HCT116 (cell line): ENCODE measurements around the gene EIPR1. TPM values are rescaled to one million over a fixed set of nuclear protein-coding genes. Genes with fewer than 3 reads are reported as not detected.

Source experiments
- ATAC-seq: fragments of 200-7000 bp; cut with Tn5 transposase; 2 replicates; pipeline ENCODE4 v1.9.1; 2020; ENCODE audit warnings: mild to moderate bottlenecking, moderate library complexity
- BruUV-seq: library from RNA; stranded (reverse); fragments of 400-500 nt; replicated peaks from 2 replicates; lab custom pipeline; 2021; lab: Mats Ljungman, UMichigan
- CTCF ChIA-PET: fragments of 300-600 bp; sonication (Branson Sonifier 250); formaldehyde crosslinking; loops from one replicate; lab custom pipeline; 2021; ENCODE audit warnings: antibody characterized with exemption; lab: Charles Lee
- POLR2A ChIA-PET: fragments of 300-600, 350-600 bp; sonication (Branson Sonifier 250); formaldehyde crosslinking; loops from one replicate; lab custom pipeline; 2021; ENCODE audit warnings: antibody characterized with exemption; lab: Charles Lee
- RAD21 ChIA-PET, 2 experiments: fragments of 300-600 bp; sonication (Branson Sonifier 250); formaldehyde crosslinking; loops; one replicate each; lab custom pipeline; 2023; ENCODE audit warnings: low total read pairs in 2 of 2; ENCODE audit not compliant: uncharacterized antibody in 2 of 2, unreplicated experiment in 2 of 2, low non-redundant PET in 1 of 2; lab: Charles Lee
- DNase-seq: peaks from one replicate; pipeline ENCODE4 v3.0.0-alpha.2; 2010; ENCODE audit warnings: low read depth, low spot score
- H2AFZ ChIP-seq: fragments of 200-600 bp; shearing (Covaris generic), sonication (generic); 2 replicates; pipeline ENCODE4 v1.6.1; 2017; ENCODE audit warnings: low read depth, mixed run types, mixed read lengths, antibody characterized with exemption, low read length; ENCODE audit not compliant: poor library complexity, severe bottlenecking
- H3K27ac ChIP-seq: 2 replicates; pipeline ENCODE4 v1.5.1; 2012; ENCODE audit warnings: low read depth, low read length
- H3K27me3 ChIP-seq: fragments of 200-600 bp; sonication (generic); 2 replicates; pipeline ENCODE4 v1.6.1; 2016; ENCODE audit warnings: mixed run types, low read length, mixed read lengths; ENCODE audit not compliant: insufficient read depth
- H3K36me3 ChIP-seq, 2 experiments: fragments of 200-500 bp in 1 of 2; fragments of 200-600 bp in 1 of 2; sonication (Bioruptor generic) in 1 of 2; sonication (generic) in 1 of 2; 2 replicates each; pipeline versions ENCODE4 v1.5.1 to v1.6.1; 2014 to 2016; ENCODE audit warnings: low read length in 2 of 2, inconsistent platforms in 1 of 2, mixed read lengths in 1 of 2, mixed run types in 1 of 2; ENCODE audit not compliant: insufficient read depth in 2 of 2, control insufficient read depth in 1 of 2
- H3K4me1 ChIP-seq, 2 experiments: fragments of 200-600 bp in 1 of 2; sonication (generic) in 1 of 2; 2 replicates each; pipeline versions ENCODE4 v1.5.1 to v1.6.1; 2012 to 2017; ENCODE audit warnings: low read length in 2 of 2, inconsistent platforms in 1 of 2, mild to moderate bottlenecking in 1 of 2, mixed read lengths in 1 of 2, mixed run types in 1 of 2, moderate library complexity in 1 of 2; ENCODE audit not compliant: insufficient read depth in 2 of 2, control insufficient read depth in 1 of 2
- H3K4me2 ChIP-seq: fragments of 200-600 bp; sonication (generic); 2 replicates; pipeline ENCODE4 v1.6.1; 2017; ENCODE audit warnings: mixed run types, low read length, mixed read lengths
- H3K4me3 ChIP-seq, 2 experiments: fragments of 200-600 bp in 1 of 2; sonication (generic) in 1 of 2; replicated peaks in 1 of 2; 2 replicates each; pipeline ENCODE4 v1.5.1; 2011 to 2016; ENCODE audit warnings: low read length in 2 of 2, control low read depth in 1 of 2, low read depth in 1 of 2, mild to moderate bottlenecking in 1 of 2, mixed read lengths in 1 of 2, mixed run types in 1 of 2
- H3K79me2 ChIP-seq: fragments of 200-600 bp; sonication (generic); 2 replicates; pipeline ENCODE4 v1.6.1; 2017; ENCODE audit warnings: mild to moderate bottlenecking, mixed run types, low read length, moderate library complexity, mixed read lengths; ENCODE audit not compliant: insufficient read depth
- H3K9ac ChIP-seq: fragments of 200-600 bp; sonication (generic); 2 replicates; pipeline ENCODE4 v1.6.1; 2016; ENCODE audit warnings: low read length, mixed read lengths
- H3K9me2 ChIP-seq: fragments of 200-600 bp; sonication (generic), shearing (Covaris generic); 2 replicates; pipeline ENCODE4 v1.6.1; 2017; ENCODE audit warnings: mixed run types, mild to moderate bottlenecking, moderate library complexity; ENCODE audit not compliant: insufficient read depth
- H3K9me3 ChIP-seq, 2 experiments: fragments of 200-500 bp in 1 of 2; fragments of 200-600 bp in 1 of 2; sonication (Bioruptor generic) in 1 of 2; sonication (generic) in 1 of 2; 2 replicates each; pipeline ENCODE4 v1.6.1; 2014 to 2017; ENCODE audit warnings: low read length in 2 of 2, mixed read lengths in 2 of 2, inconsistent platforms in 1 of 2, low read depth in 1 of 2, mild to moderate bottlenecking in 1 of 2, mixed run types in 1 of 2, moderate library complexity in 1 of 2; ENCODE audit not compliant: control insufficient read depth in 1 of 2, insufficient read depth in 1 of 2
- H4K20me1 ChIP-seq: fragments of 200-600 bp; sonication (generic), shearing (Covaris generic); 2 replicates; pipeline ENCODE4 v1.6.1; 2017; ENCODE audit warnings: mixed run types, mild to moderate bottlenecking, moderate library complexity; ENCODE audit not compliant: insufficient read depth
- CBX3 ChIP-seq: IDR thresholded peaks from 2 replicates; pipeline ENCODE4 v1.6.1; 2012; ENCODE audit warnings: low read depth
- CTCF ChIP-seq, 3 experiments: fragments of 200-600 bp in 1 of 3; sonication (generic) in 1 of 3; IDR thresholded peaks in 2 of 3; conservative IDR thresholded peaks in 1 of 3; 2 replicates each; pipeline ENCODE4 v1.5.1; 2012 to 2017; ENCODE audit warnings: low read depth in 2 of 3, low read length in 2 of 3, antibody characterized with exemption in 1 of 3, borderline replicate concordance in 1 of 3, control low read depth in 1 of 3, mild to moderate bottlenecking in 1 of 3, mixed read lengths in 1 of 3, mixed run types in 1 of 3, moderate library complexity in 1 of 3; ENCODE audit not compliant: insufficient read depth in 1 of 3
- EZH2 ChIP-seq: fragments of 200-600 bp; sonication (generic); IDR thresholded peaks from 2 replicates; pipeline ENCODE4 v1.6.1; 2017; ENCODE audit warnings: antibody characterized with exemption, mixed run types
- JUND ChIP-seq: IDR thresholded peaks from 2 replicates; pipeline ENCODE4 v1.6.1; 2012
- POLR2A ChIP-seq: IDR thresholded peaks from 2 replicates; pipeline ENCODE4 v1.7.0; 2011; ENCODE audit warnings: borderline replicate concordance; ENCODE audit not compliant: insufficient read depth, insufficient read length; ENCODE audit errors: extremely low read depth
- RAD21 ChIP-seq: IDR thresholded peaks from 2 replicates; pipeline ENCODE4 v1.6.1; 2012; ENCODE audit warnings: low read depth, mild to moderate bottlenecking
- ZBTB33 ChIP-seq: IDR thresholded peaks from 2 replicates; pipeline ENCODE4 v1.6.1; 2011; ENCODE audit warnings: mild to moderate bottlenecking, low read length, moderate library complexity; ENCODE audit not compliant: insufficient replicate concordance; ENCODE audit errors: extremely low read depth
- ZFX ChIP-seq: fragments of 450-650 bp; IDR thresholded peaks from 2 replicates; pipeline ENCODE4 v1.6.1; 2017
- intact Hi-C: fragments of 100-400 bp; cut with micrococcal nuclease; formaldehyde crosslinking; loops from 2 replicates; pipeline ENCODE4 v1.10.0; 2022
- total RNA-seq: library from RNA; stranded (reverse); gene quantifications from one replicate; pipeline ENCODE4 v1.2.1, GENCODE V29; 2021; ENCODE audit not compliant: unreplicated experiment

Gene EIPR1
- total RNA-seq, 1 experiment from 2014 or later = 36.9 TPM

- Histone ChIP-seq H3K79me2 (peaks cover 15% of the 10 kb centered on the region; the same call in 1 of the 2 replicates), H3K4me2 (no peak overlapping the region), H3K36me3 (0 out of 4 replicates have a peak, but pooled peaks cover 0 to 6% of the 10 kb centered on the region in 2 experiments), H3K9ac (no peak overlapping the region), H4K20me1 (no peaks in the 10 kb centered on the region), H3K27me3 (no peaks in the 10 kb centered on the region), H3K9me3 (no peaks in the 10 kb centered on the region), H3K4me3 (no peak overlapping the region), H3K4me1 (no peaks in the 10 kb centered on the region), H3K9me2 (no peaks in the 10 kb centered on the region), H3K27ac (no peak overlapping the region), H2AFZ (no peak overlapping the region)
- DNase-seq = no peak
- intact Hi-C loops = no loop called here
- TF ChIP-seq CBX3 (no peak), EZH2 (no peak), ZFX (no peak), JUND (no peak), RAD21 (no peak), ZBTB33 (no peak), POLR2A (no peak), CTCF (IDR thresholded peaks at IDR 0.05 in 2 of 3, conservative IDR thresholded peaks at IDR 0.05 in 1 of 3; ENCODE audit: borderline replicate concordance in 1 of 3, insufficient read depth in 1 of 3, low read depth in 2 of 3, low read length in 2 of 3) (no peak)
- POLR2A ChIA-PET = no interaction called here
- no TSS peak for BruUV-seq
- CTCF ChIA-PET = no interaction called here
- ATAC-seq = no peak
- RAD21 ChIA-PET = no interaction called here
These were observed 60.3 kb downstream of the EIPR1 start for GRCh38 chr2:3317277-3317685.
